Ramos (cell line): Measurements from ENCODE around the gene CFAP45.

ENCODE experiments used
- in situ Hi-C: fragments of 300-500 bp; cut with MboI; formaldehyde crosslinking; loops from one replicate; pipeline ENCODE4 v1.14.3; 2022; ENCODE audit warnings: low sequenced_read_pairs; ENCODE audit not compliant: unreplicated experiment

The CFAP45 gene

DNA sequence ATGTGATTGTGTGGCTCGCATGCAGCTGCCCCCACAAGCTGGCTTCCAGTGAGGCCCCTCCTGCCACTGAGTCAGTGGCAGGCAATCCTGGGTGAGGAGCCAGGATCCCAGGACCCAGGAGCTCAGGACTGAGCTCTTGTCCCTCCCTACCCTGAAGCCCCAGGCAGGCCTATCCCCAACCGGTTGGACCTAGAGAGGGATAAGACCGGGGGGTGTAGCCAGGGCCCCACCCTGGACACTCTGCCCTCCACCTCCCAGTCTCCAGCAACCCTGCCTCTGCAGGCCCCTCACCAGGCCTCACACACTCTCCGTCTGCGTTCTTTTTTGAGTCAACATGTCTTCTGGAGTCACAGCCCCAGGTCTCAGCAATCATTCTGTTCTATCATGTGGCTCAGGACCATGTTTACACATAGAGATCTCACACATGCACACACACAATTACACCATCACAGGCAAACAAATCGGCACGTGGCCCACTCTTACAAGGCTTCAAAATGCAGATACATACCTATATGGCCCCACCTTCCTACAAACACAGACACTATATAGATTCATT is 40.1 kb downstream of the CFAP45 start:
- in situ Hi-C loops: no loop called here

- in situ Hi-C loops: no loop called here
These were observed 42.1 kb downstream of the CFAP45 start for GRCh38 chr1:159857889-159858288.

- in situ Hi-C loops: no loop called here
These were observed 43.4 kb downstream of the CFAP45 start for GRCh38 chr1:159856576-159856975.

DNA sequence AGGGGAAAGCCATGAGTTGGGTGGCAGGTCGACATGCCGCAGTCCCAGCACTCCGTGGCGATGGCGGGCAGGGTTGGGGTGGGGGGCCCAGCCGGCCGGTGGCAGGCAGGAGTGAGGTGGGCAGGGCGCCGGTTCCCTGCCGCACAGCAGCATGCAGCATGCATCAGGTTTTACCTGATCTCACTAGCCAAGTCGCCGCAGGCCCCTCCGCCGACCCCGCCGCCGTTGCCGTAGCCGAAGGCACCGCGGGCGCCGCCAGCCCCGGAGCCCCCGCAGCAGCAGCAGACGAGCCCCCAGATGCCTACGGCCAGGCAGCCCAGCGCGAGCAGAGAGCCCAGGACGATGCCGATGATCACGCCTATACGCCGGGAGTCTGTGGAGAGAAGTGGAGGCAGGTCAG is 44.3 kb downstream of the CFAP45 start:
- in situ Hi-C loops: no loop called here

- in situ Hi-C loops: no loop called here
These were observed 45.2 kb downstream of the CFAP45 start for GRCh38 chr1:159854693-159855192.

DNA sequence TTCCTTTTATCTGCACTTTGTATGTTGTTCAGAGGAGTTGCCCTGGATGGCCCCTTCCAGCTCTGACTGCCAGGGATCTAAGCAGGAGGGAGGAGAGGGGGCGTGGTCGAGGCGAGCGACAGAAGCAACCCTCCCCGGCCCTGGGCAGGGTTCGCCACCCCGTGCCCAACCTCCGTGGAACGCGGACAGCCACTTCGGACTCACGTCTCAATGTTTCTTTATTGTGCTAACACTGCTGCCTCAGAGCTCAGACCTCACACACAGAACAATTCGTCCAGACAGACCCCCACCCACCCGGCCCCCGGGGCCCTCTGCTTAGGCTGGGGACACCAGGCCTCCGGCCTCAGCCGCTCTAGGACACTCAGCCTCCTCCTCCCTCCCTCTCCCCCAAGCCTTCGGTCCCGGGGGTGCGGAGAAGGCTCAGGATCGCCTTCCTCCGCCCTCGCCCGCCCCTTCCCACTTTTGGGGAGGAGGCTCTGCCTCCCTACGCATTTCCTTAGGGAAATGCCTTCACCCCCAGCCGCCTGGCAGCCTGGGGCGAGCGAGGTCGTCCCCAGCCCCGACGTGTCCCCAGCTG is 45.8 kb downstream of the CFAP45 start:
- in situ Hi-C loops: no loop called here

GRCh38 chr1:159853417-159854115 is 46.4 kb downstream of the CFAP45 start:
- in situ Hi-C loops: no loop called here

- in situ Hi-C loops: no loop called here
These were observed 48.6 kb downstream of the CFAP45 start for GRCh38 chr1:159851407-159851806.

- in situ Hi-C loops: no loop called here
These were observed 50.2 kb downstream of the CFAP45 start for GRCh38 chr1:159849626-159850366.

DNA sequence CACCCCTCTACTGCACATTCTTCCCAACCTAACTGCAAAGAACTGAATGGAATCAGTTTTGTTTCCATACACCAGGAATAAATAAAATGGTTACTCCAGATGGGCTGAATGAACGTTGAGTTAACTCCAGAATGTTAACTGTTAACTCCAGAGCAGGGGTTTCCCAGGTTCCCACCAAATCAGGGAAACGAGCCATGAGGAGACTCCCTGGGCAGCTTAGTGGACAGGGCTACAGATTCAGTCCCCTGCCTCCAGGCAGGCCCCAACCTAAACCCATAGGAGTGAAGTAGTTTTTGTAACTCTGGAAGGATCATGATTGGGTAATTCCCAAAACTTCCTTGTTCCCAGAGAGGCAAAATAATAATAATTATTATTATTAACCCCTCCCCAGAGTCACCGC is 51.6 kb downstream of the CFAP45 start:
- in situ Hi-C loops: no loop called here

DNA sequence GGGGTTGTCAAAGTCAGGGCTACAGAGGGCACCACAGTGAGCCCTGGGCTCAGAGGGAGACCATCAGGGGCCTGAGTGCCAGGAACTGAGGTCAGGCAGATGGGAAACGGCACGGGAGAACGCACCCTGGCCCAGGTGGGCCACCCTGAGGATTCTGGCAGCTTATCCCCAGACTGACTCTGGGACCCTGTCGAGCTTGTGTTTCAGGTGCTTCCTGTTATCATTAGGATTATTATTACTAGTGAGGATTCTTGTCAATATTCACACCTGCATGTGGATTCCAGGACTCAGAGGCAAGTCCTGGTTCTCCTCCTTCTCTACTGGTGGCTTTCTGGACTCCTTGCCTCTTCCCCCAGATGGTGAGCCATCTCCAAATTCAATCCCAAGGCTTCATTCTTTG is 52.7 kb downstream of the CFAP45 start:
- in situ Hi-C loops: no loop called here

- in situ Hi-C loops: no loop called here
These were observed 54.0 kb downstream of the CFAP45 start for GRCh38 chr1:159845751-159846629.

GRCh38 chr1:159843459-159843858 is 56.5 kb downstream of the CFAP45 start:
- in situ Hi-C loops: no loop called here

- in situ Hi-C loops: no loop called here
These were observed 58.2 kb downstream of the CFAP45 start for GRCh38 chr1:159841749-159842148.

DNA sequence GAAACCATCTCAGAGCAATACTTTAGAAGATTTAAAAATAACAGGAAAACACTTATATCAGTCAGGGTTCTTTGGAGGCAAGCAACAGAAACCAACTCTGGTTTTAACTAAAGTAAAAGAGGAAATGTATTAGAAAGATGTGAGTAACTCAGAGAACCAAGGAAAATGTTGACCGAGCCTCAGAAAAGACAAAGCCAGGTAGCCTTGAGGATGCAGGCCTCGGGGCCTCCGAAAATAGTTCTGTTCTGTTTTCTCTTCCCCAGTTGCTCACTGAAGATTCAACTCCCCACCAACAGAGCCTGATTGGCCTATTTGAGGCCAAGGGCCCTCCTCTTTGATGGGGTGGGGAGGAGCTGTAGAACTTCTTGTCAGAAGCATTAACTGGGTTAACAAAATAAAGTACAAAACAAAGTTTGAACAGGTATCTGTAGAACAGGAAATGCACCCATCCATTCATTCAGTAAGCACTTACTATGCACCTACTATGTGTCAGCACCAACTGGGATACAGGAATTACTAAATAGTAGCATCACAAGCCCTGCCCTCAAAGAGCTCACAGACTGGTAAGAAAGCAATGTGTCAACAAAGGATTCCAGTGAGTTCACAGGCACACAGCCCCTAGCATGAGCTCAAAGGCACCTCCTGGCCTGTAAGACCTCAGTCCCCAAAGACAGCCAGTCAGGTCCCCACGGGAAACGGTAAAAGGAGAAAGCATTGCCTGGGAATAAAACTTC is 60.7 kb downstream of the CFAP45 start:
- in situ Hi-C loops: no loop called here

DNA sequence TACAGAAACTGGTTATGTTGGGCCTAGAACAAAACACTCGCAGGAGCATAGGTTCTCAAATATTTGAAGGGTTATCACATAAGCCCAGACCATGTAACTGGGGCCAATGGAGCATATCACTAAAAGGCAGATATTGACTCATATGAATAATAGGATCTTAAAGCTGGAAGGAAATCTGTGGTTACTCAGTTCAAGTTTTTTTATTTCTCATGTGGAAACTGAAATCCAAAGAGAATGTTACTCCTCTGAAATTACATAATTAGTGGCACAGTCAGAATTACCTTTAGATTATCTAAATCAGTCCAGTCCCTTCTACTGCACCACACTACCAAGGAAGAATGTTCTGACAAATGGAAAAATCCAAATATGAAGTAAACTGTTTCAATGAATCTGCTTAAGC is 61.2 kb downstream of the CFAP45 start:
- in situ Hi-C loops: no loop called here

- in situ Hi-C loops: no loop called here
These were observed 64.0 kb downstream of the CFAP45 start for GRCh38 chr1:159835862-159836525.

DNA sequence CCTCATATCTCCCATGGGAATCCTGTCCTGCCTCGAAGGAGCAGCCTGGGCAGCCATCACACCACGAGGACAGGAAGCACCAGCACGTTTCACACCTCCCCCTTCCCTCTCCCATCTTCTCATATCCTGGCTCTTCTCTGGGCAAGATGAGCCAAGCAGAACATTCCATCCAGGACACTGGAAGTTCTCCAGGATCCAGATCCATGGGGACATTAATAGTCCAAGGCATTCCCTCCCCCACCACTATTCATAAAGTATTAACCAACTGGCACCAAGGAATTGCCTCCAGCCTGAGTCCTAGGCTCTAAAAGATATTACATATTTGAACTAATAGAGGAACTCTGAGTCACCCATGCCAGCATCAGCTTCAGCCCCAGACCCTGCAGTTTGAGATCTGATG is 64.6 kb downstream of the CFAP45 start:
- in situ Hi-C loops: no loop called here

GRCh38 chr1:159832309-159832708 is 67.7 kb downstream of the CFAP45 start:
- in situ Hi-C loops: no loop called here
